Ectodermal cell (in vitro differentiated cells): ENCODE data around the gene FBXO48.
A peak's percentile ranks its signal among the peaks of the same experiment; 100 is the strongest.

Source experiments
- H3K27ac ChIP-seq: 2 replicates; pipeline ENCODE4 v1.7.0; 2013; ENCODE audit warnings: mild to moderate bottlenecking, low read depth, low read length; ENCODE audit not compliant: insufficient read depth, poor library complexity, severe bottlenecking
- H3K27me3 ChIP-seq: 2 replicates; pipeline ENCODE4 v1.7.0; 2013; ENCODE audit warnings: mild to moderate bottlenecking, low read length; ENCODE audit not compliant: insufficient read depth, control insufficient read depth, poor library complexity, severe bottlenecking
- H3K36me3 ChIP-seq: one replicate; pipeline ENCODE4 v1.7.0; 2013; ENCODE audit warnings: low read length; ENCODE audit not compliant: control insufficient read depth, insufficient read depth
- H3K4me1 ChIP-seq: one replicate; pipeline ENCODE4 v1.7.0; 2013; ENCODE audit warnings: low read length; ENCODE audit not compliant: control insufficient read depth, insufficient read depth
- H3K4me3 ChIP-seq: 2 replicates; pipeline ENCODE4 v1.7.0; 2013; ENCODE audit warnings: low read depth, low read length, control low read depth; ENCODE audit not compliant: insufficient read depth
- H3K9me3 ChIP-seq: 2 replicates; pipeline ENCODE4 v1.7.0; 2013; ENCODE audit warnings: mild to moderate bottlenecking, low read length, moderate library complexity; ENCODE audit not compliant: control insufficient read depth
- WGBS, 2 experiments: methylation state at CpG; one replicate each; pipeline ENCODE4 v1.1.7; 2013; ENCODE audit warnings: missing lambda C conversion rate in 2 of 2; 5-methylcytosine and 5-hydroxymethylcytosine counted together

Gene FBXO48

GRCh38 chr2:68472796-68473414 lies 5.8 kb upstream of the FBXO48 start:
- H3K27ac ChIP-seq = no peak overlapping the region
- WGBS, 2 experiments = 100% methylated on average over 1 of the region's 3 CpGs

GRCh38 chr2:68471385-68471784 lies 4.3 kb upstream of the FBXO48 start:
- H3K36me3 ChIP-seq = no peaks in the 10 kb centered on the region
- no peak overlapping the region for H3K4me3 ChIP-seq
- H3K27ac ChIP-seq = no peak overlapping the region
- no peaks in the 10 kb centered on the region for H3K9me3 ChIP-seq
- H3K27me3 ChIP-seq = no peaks in the 10 kb centered on the region
- no peaks in the 10 kb centered on the region for H3K4me1 ChIP-seq
- 88 to 93% methylated on average over 2 of the region's 2 CpGs for WGBS, 2 experiments

More at GRCh38 chr2:68472796-68473414, 5.8 kb upstream of the FBXO48 start:
- Histone ChIP-seq H3K4me1 (no peaks in the 10 kb centered on the region), H3K27me3 (no peaks in the 10 kb centered on the region), H3K36me3 (no peaks in the 10 kb centered on the region), H3K9me3 (no peaks in the 10 kb centered on the region), H3K4me3 (no peak overlapping the region)

- Histone ChIP-seq H3K27ac (no peak overlapping the region), H3K36me3 (no peaks in the 10 kb centered on the region), H3K4me3 (no peak overlapping the region), H3K9me3 (no peaks in the 10 kb centered on the region), H3K4me1 (no peaks in the 10 kb centered on the region), H3K27me3 (no peaks in the 10 kb centered on the region)
- 94 to 100% methylated on average over 1 of the region's 1 CpG for WGBS, 2 experiments
These were observed 2.8 kb upstream of the FBXO48 start for GRCh38 chr2:68469935-68470334.

GRCh38 chr2:68468801-68469200 lies 1.7 kb upstream of the FBXO48 start:
- no peak overlapping the region for H3K4me3 ChIP-seq
- 87 to 92% methylated on average over 2 of the region's 2 CpGs for WGBS, 2 experiments
- H3K4me1 ChIP-seq = no peaks in the 10 kb centered on the region
- H3K36me3 ChIP-seq = no peaks in the 10 kb centered on the region
- no peak overlapping the region for H3K27ac ChIP-seq
- no peaks in the 10 kb centered on the region for H3K27me3 ChIP-seq
- H3K9me3 ChIP-seq = no peaks in the 10 kb centered on the region

- no peaks in the 10 kb centered on the region for H3K9me3 ChIP-seq
These were observed 367 bp downstream of the FBXO48 start for GRCh38 chr2:68466778-68467076.

GRCh38 chr2:68466361-68466777 lies 725 bp downstream of the FBXO48 start:
- Histone ChIP-seq H3K4me1 (no peaks in the 10 kb centered on the region), H3K9me3 (no peaks in the 10 kb centered on the region), H3K36me3 (no peaks in the 10 kb centered on the region), H3K4me3 (peak overlapping the region; percentile 65), H3K27ac (no peak overlapping the region), H3K27me3 (no peaks in the 10 kb centered on the region)
- 23 to 24% methylated on average over 11 of the region's 11 CpGs for WGBS, 2 experiments

More at GRCh38 chr2:68466778-68467076, 367 bp downstream of the FBXO48 start:
- WGBS, 2 experiments = 0% methylated on average over 18 of the region's 18 CpGs
- no peak overlapping the region for H3K27ac ChIP-seq
- H3K36me3 ChIP-seq = no peaks in the 10 kb centered on the region
- no peaks in the 10 kb centered on the region for H3K4me1 ChIP-seq
- peak overlapping the region; percentile 65 for H3K4me3 ChIP-seq
- no peaks in the 10 kb centered on the region for H3K27me3 ChIP-seq

- H3K4me1 ChIP-seq = no peaks in the 10 kb centered on the region
- no peaks in the 10 kb centered on the region for H3K27me3 ChIP-seq
- H3K4me3 ChIP-seq = no peak overlapping the region
- no peak overlapping the region for H3K27ac ChIP-seq
- WGBS, 2 experiments = 88 to 90% methylated on average over 6 to 7 of the region's 7 CpGs
- no peaks in the 10 kb centered on the region for H3K9me3 ChIP-seq
- no peaks in the 10 kb centered on the region for H3K36me3 ChIP-seq
These were observed 1.8 kb downstream of the FBXO48 start for GRCh38 chr2:68465081-68465916.

GRCh38 chr2:68464651-68465050 lies 2.4 kb downstream of the FBXO48 start:
- H3K36me3 ChIP-seq = no peaks in the 10 kb centered on the region
- 92 to 95% methylated on average over 5 of the region's 5 CpGs for WGBS, 2 experiments
- H3K4me1 ChIP-seq = no peaks in the 10 kb centered on the region
- H3K27ac ChIP-seq = no peak overlapping the region
- H3K27me3 ChIP-seq = no peaks in the 10 kb centered on the region
- no peaks in the 10 kb centered on the region for H3K9me3 ChIP-seq
- H3K4me3 ChIP-seq = no peak overlapping the region

GRCh38 chr2:68463287-68463877 lies 3.7 kb downstream of the FBXO48 start:
- WGBS, 2 experiments = 67 to 88% methylated on average over 1 of the region's 1 CpG
- Histone ChIP-seq H3K4me3 (no peak overlapping the region), H3K27me3 (no peaks in the 10 kb centered on the region), H3K27ac (no peak overlapping the region), H3K4me1 (no peaks in the 10 kb centered on the region), H3K36me3 (no peaks in the 10 kb centered on the region), H3K9me3 (no peaks in the 10 kb centered on the region)

- Histone ChIP-seq H3K27ac (no peak overlapping the region), H3K4me1 (no peaks in the 10 kb centered on the region), H3K9me3 (no peaks in the 10 kb centered on the region), H3K36me3 (no peaks in the 10 kb centered on the region), H3K4me3 (no peak overlapping the region), H3K27me3 (no peaks in the 10 kb centered on the region)
- no CpG with 5 or more reads among the region's 1 CpG for WGBS, 2 experiments
These were observed 8.1 kb downstream of the FBXO48 start for GRCh38 chr2:68458981-68459380.
